ENCODE data around the gene POLR2B. TPM values are rescaled to one million over a fixed set of nuclear protein-coding genes. Genes with fewer than 3 reads are reported as not detected.

The POLR2B gene
- total RNA-seq, 1 experiment from 2014 or later, result 129 TPM

- TF ChIP-seq SP1 (IDR thresholded peaks at IDR 0.05; ENCODE audit: low read depth), result no peak
- no peak for TF ChIP-seq FOSL1 (IDR thresholded peaks at IDR 0.05; ENCODE audit: low read depth)
- no peak for TF ChIP-seq SIN3A (IDR thresholded peaks at IDR 0.05; ENCODE audit: low read depth)
- TF ChIP-seq TCF7L2 (IDR thresholded peaks at IDR 0.05; ENCODE audit: borderline replicate concordance, extremely low read depth, insufficient read depth, insufficient read length), result no peak
Measured at GRCh38 chr4:56973336-56973735, 5.4 kb upstream of the POLR2B start (continued).

DNA sequence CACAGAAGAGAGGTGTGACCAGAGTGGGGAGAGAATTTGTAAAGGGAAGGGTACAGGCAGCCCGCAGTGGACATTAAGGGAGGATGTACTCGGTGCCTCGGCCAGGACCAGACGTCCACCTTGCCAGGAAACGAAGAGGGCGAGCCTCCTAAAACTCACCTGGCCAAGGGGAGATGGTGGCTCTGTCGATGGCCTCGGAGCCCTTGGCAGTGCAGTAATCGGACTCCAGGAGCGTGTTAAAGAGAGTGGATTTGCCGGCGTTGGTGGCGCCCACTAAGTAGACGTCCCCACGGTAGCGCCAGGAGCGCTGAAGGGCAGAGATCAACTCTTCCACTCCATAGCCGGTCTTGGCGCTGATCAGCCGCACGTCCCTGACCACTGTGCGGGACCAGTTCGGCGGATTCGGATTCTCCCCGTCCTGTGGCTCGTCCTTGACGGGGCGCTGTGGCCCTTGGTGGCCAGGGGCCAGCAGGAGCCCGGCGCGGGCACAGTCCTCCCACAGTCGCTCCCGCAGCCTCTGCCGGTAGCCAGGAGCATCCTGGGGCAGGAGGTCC, 2.3 kb upstream of the POLR2B start:
- no peaks in the 10 kb centered on the region for H3K27me3 ChIP-seq (ENCODE audit: insufficient read depth, low read length)
- peaks cover 7 to 17% of the 10 kb centered on the region in 2 experiments; a peak in 2 of 4 replicates for H3K4me1 ChIP-seq (ENCODE audit: control insufficient read depth in 1 of 2, insufficient read depth in 2 of 2, low read length in 2 of 2)
- H3K9me2 ChIP-seq (ENCODE audit: insufficient read depth), result no peaks in the 10 kb centered on the region
- H3K4me3 ChIP-seq (replicated peaks in 1 of 2; ENCODE audit: low read depth in 1 of 2, low read length in 2 of 2), result peak overlapping the region; percentile 97 to 98
- ATAC-seq, result peak; percentile 2
- ChIA-PET POLR2A (interaction anchor here (1.4 kb wide), 1 partner anchor 10 kb away, joined by 10 read pairs; no protein-coding TSS in a partner anchor), RAD21 (ENCODE audit: low non-redundant PET in 1 of 2, low total read pairs in 2 of 2, uncharacterized antibody in 2 of 2, unreplicated experiment in 2 of 2) (no interaction called here), CTCF (interaction anchor here (2.9 kb wide), 1 partner anchor 16 kb away, joined by 14 read pairs; no protein-coding TSS in a partner anchor)
- H3K4me2 ChIP-seq (ENCODE audit: low read length), result peak overlapping the region; percentile 90
- peaks cover 86% of the 10 kb centered on the region for H3K79me2 ChIP-seq (ENCODE audit: insufficient read depth, low read length)
- peaks cover 21 to 33% of the 10 kb centered on the region in 2 experiments for H3K36me3 ChIP-seq (ENCODE audit: control insufficient read depth in 1 of 2, insufficient read depth in 2 of 2, low read length in 2 of 2)
- peak overlapping the region; percentile 84 for H3K27ac ChIP-seq (ENCODE audit: low read depth, low read length)
- intact Hi-C loops (cut with micrococcal nuclease), result loop anchor here (5.0 kb wide), 1 partner anchor 69 kb away; the partner anchor contains the start of gene REST
- H3K9ac ChIP-seq (ENCODE audit: low read length), result peak overlapping the region; percentile 97
- H2AFZ ChIP-seq (ENCODE audit: low read depth, low read length, poor library complexity, severe bottlenecking), result no peak overlapping the region
- peaks cover 7% of the 10 kb centered on the region; the same call in 1 of the 2 replicates for H4K20me1 ChIP-seq (ENCODE audit: insufficient read depth)
- BruUV-seq (replicated peaks), result no TSS peak
- peaks cover 0 to 5% of the 10 kb centered on the region in 2 experiments; a peak in 1 of 4 replicates for H3K9me3 ChIP-seq (ENCODE audit: control insufficient read depth in 1 of 2, insufficient read depth in 1 of 2, low read depth in 1 of 2, low read length in 2 of 2)
- no peak for DNase-seq (ENCODE audit: low read depth, low spot score)
- TF ChIP-seq YY1 (IDR thresholded peaks at IDR 0.05; ENCODE audit: extremely low read depth, insufficient replicate concordance, low read depth, low read length) (no peak), POLR2A (IDR thresholded peaks at IDR 0.05; ENCODE audit: borderline replicate concordance, extremely low read depth, insufficient read depth, insufficient read length) (no peak), JUND (IDR thresholded peaks at IDR 0.05) (no peak), SRF (IDR thresholded peaks at IDR 0.05; ENCODE audit: low read depth) (no peak), SIN3A (IDR thresholded peaks at IDR 0.05; ENCODE audit: low read depth) (no peak), ATF3 (IDR thresholded peaks at IDR 0.05) (no peak), EZH2 (IDR thresholded peaks at IDR 0.05) (no peak), CEBPB (IDR thresholded peaks at IDR 0.05; ENCODE audit: low read depth) (no peak), FOSL1 (IDR thresholded peaks at IDR 0.05; ENCODE audit: low read depth) (no peak), ZNF274 (IDR thresholded peaks at IDR 0.05; ENCODE audit: low read depth, low read length) (no peak), EZH2phosphoT487 (IDR thresholded peaks at IDR 0.05; ENCODE audit: borderline replicate concordance) (no peak), RAD21 (IDR thresholded peaks at IDR 0.05; ENCODE audit: low read depth) (no peak), EGR1 (IDR thresholded peaks at IDR 0.05; ENCODE audit: low read depth) (no peak), SP1 (IDR thresholded peaks at IDR 0.05; ENCODE audit: low read depth) (no peak)
- TF ChIP-seq, protein P1, sequence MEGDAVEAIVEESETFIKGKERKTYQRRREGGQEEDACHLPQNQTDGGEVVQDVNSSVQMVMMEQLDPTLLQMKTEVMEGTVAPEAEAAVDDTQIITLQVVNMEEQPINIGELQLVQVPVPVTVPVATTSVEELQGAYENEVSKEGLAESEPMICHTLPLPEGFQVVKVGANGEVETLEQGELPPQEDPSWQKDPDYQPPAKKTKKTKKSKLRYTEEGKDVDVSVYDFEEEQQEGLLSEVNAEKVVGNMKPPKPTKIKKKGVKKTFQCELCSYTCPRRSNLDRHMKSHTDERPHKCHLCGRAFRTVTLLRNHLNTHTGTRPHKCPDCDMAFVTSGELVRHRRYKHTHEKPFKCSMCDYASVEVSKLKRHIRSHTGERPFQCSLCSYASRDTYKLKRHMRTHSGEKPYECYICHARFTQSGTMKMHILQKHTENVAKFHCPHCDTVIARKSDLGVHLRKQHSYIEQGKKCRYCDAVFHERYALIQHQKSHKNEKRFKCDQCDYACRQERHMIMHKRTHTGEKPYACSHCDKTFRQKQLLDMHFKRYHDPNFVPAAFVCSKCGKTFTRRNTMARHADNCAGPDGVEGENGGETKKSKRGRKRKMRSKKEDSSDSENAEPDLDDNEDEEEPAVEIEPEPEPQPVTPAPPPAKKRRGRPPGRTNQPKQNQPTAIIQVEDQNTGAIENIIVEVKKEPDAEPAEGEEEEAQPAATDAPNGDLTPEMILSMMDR (IDR thresholded peaks at IDR 0.05 in 2 of 3, conservative IDR thresholded peaks at IDR 0.05 in 1 of 3; ENCODE audit: borderline replicate concordance in 1 of 3, insufficient read depth in 1 of 3, low read depth in 2 of 3, low read length in 2 of 3), result no peak
- TF ChIP-seq, protein P2, sequence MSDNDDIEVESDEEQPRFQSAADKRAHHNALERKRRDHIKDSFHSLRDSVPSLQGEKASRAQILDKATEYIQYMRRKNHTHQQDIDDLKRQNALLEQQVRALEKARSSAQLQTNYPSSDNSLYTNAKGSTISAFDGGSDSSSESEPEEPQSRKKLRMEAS (IDR thresholded peaks at IDR 0.05), result no peak
- TF ChIP-seq, protein P3, sequence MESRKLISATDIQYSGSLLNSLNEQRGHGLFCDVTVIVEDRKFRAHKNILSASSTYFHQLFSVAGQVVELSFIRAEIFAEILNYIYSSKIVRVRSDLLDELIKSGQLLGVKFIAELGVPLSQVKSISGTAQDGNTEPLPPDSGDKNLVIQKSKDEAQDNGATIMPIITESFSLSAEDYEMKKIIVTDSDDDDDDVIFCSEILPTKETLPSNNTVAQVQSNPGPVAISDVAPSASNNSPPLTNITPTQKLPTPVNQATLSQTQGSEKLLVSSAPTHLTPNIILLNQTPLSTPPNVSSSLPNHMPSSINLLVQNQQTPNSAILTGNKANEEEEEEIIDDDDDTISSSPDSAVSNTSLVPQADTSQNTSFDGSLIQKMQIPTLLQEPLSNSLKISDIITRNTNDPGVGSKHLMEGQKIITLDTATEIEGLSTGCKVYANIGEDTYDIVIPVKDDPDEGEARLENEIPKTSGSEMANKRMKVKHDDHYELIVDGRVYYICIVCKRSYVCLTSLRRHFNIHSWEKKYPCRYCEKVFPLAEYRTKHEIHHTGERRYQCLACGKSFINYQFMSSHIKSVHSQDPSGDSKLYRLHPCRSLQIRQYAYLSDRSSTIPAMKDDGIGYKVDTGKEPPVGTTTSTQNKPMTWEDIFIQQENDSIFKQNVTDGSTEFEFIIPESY (IDR thresholded peaks at IDR 0.05; ENCODE audit: extremely low read depth, insufficient replicate concordance, low read length), result no peak
